ENCODE data around the gene PAOX. TPM values are rescaled to one million over a fixed set of nuclear protein-coding genes. Genes with fewer than 3 reads are reported as not detected.

PAOX gene
- total and polyA plus RNA-seq, 2 of the 13 experiments (the other 11 are each of a cell fraction or from before 2014, with no cell fraction given) = 0.49 to 0.77 TPM

- TF ChIP-seq PBX2 (CRISPR knock-in tag; IDR thresholded peaks at IDR 0.05) (no peak), HNRNPL (IDR thresholded peaks at IDR 0.05; ENCODE audit: low read depth, low read length) (peak; percentile 71; the same call in 1 of the 2 replicates), ZNF138 (CRISPR knock-in tag; IDR thresholded peaks at IDR 0.05; ENCODE audit: low read depth) (no peak), TCF7 (IDR thresholded peaks at IDR 0.05; ENCODE audit: low read depth) (no peak), MTF2 (CRISPR knock-in tag; IDR thresholded peaks at IDR 0.05; ENCODE audit: borderline replicate concordance) (no peak), ADNP (CRISPR knock-in tag; IDR thresholded peaks at IDR 0.05) (no peak), TBL1XR1 (IDR thresholded peaks at IDR 0.05; ENCODE audit: borderline replicate concordance, low read length, partially characterized antibody) (no peak), TFE3 (CRISPR knock-in tag; IDR thresholded peaks at IDR 0.05) (no peak), MNT (IDR thresholded peaks at IDR 0.05) (no peak), MTA1 (CRISPR knock-in tag; IDR thresholded peaks at IDR 0.05; ENCODE audit: borderline replicate concordance) (peak; percentile 57; the same call in 1 of the 2 replicates), WIZ (CRISPR knock-in tag; IDR thresholded peaks at IDR 0.05) (no peak), ISL2 (CRISPR knock-in tag; IDR thresholded peaks at IDR 0.05) (no peak), FOXC1 (CRISPR knock-in tag; IDR thresholded peaks at IDR 0.05; ENCODE audit: borderline replicate concordance) (0 out of 2 replicates have a peak, but pooled peaks have one; percentile 52), SAP130 (CRISPR knock-in tag; IDR thresholded peaks at IDR 0.05; ENCODE audit: low read depth) (peak; percentile 72), ZFP41 (CRISPR knock-in tag; IDR thresholded peaks at IDR 0.05; ENCODE audit: borderline replicate concordance) (no peak), ZFP36 (IDR thresholded peaks at IDR 0.05; ENCODE audit: borderline replicate concordance, low read depth, low read length, partially characterized antibody) (no peak), AKAP8 (CRISPR knock-in tag; IDR thresholded peaks at IDR 0.05) (peak; percentile 96), TARDBP (CRISPR knock-in tag; IDR thresholded peaks at IDR 0.05) (peak; percentile 29; the same call in 1 of the 2 replicates), STAG1 (CRISPR knock-in tag; IDR thresholded peaks at IDR 0.05) (no peak), ELK4 (CRISPR knock-in tag; IDR thresholded peaks at IDR 0.05; ENCODE audit: borderline replicate concordance) (no peak), ZNF574 (CRISPR knock-in tag; IDR thresholded peaks at IDR 0.05) (no peak; the same call in 1 of the 2 replicates), ZSCAN30 (CRISPR knock-in tag; IDR thresholded peaks at IDR 0.05) (no peak)
Observed at GRCh38 chr10:133347710-133348517, 31.1 kb upstream of the PAOX start (continued).

All from HepG2 (cell line).